Thoracic aorta (tissue), 2 donors: Measurements from ENCODE around the gene PPTC7. TPM values are rescaled to one million over a fixed set of nuclear protein-coding genes. Genes with fewer than 3 reads are reported as not detected.
"Not testable (repeated sequence)": the region's sequence is repeated elsewhere in the genome, so short reads cannot be mapped to it uniquely, and the experiment has no call there.

Experiments used
- ATAC-seq: fragments of 150-250 bp; one replicate; pipeline ENCODE4 v1.8.0; 2017; ENCODE audit warnings: low read depth; ENCODE audit not compliant: insufficient number of reproducible peaks, low FRiP score
- DNase-seq: peaks from one replicate; pipeline ENCODE4 v3.0.0-alpha.2; 2020; ENCODE audit warnings: low spot score
- H3K27ac ChIP-seq, 2 donors: fragments of 200-600 bp; sonication (generic); 1 replicate in 1 of 2; 2 replicates in 1 of 2; pipeline ENCODE4 v1.5.1; 2016; ENCODE audit warnings: mild to moderate bottlenecking in 2 of 2, moderate library complexity in 2 of 2
- H3K27me3 ChIP-seq: fragments of 200-600 bp; sonication (generic); replicated peaks from 2 replicates; pipeline ENCODE4 v1.6.0; 2016; ENCODE audit warnings: mild to moderate bottlenecking; ENCODE audit not compliant: insufficient read depth
- H3K36me3 ChIP-seq: fragments of 200-600 bp; sonication (generic); one replicate; pipeline ENCODE4 v1.5.1; 2016
- H3K4me1 ChIP-seq, 2 donors: fragments of 200-600 bp; sonication (generic); 1 replicate in 1 of 2; 2 replicates in 1 of 2; pipeline versions ENCODE4 v1.5.1 to v1.6.0; 2016; ENCODE audit warnings: low read depth in 2 of 2, mild to moderate bottlenecking in 1 of 2; ENCODE audit not compliant: control insufficient read depth in 1 of 2
- H3K4me3 ChIP-seq: fragments of 200-600 bp; sonication (generic); 2 replicates; pipeline ENCODE4 v1.5.1; 2016; ENCODE audit warnings: mild to moderate bottlenecking
- H3K9me3 ChIP-seq: fragments of 200-600 bp; sonication (generic); 2 replicates; pipeline ENCODE4 v1.5.1; 2016
- CTCF ChIP-seq: fragments of 200-600 bp; sonication (generic); IDR thresholded peaks from one replicate; pipeline ENCODE4 v1.5.1; 2019; ENCODE audit warnings: antibody characterized with exemption
- total RNA-seq, 2 donors: library from RNA; depleted of rRNA; stranded (reverse); fragments of >200 nt; gene quantifications; one replicate each; pipeline versions ENCODE4 v1.1.0 to v1.2.3, GENCODE V29; 2016

Gene PPTC7
- total RNA-seq, 2 donors from 2014 or later: 11.8 to 30.4 TPM

- ATAC-seq (no peak), DNase-seq (no peak)
- peaks cover 12 to 27% of the 10 kb centered on the region in 2 donors for H3K4me1 ChIP-seq
- no peak for TF ChIP-seq CTCF
- no peaks in the 10 kb centered on the region for H3K9me3 ChIP-seq
- no peak overlapping the region for H3K27ac ChIP-seq
- no peaks in the 10 kb centered on the region for H3K36me3 ChIP-seq
- no peak overlapping the region for H3K4me3 ChIP-seq
- no peaks in the 10 kb centered on the region for H3K27me3 ChIP-seq
Observed at GRCh38 chr12:110561471-110562201, 21.5 kb downstream of the PPTC7 start.

GRCh38 chr12:110560946-110561345 is 22.2 kb downstream of the PPTC7 start:
- DNase-seq: no peak
- peaks cover 18 to 29% of the 10 kb centered on the region in 2 donors for H3K4me1 ChIP-seq
- H3K27me3 ChIP-seq: no peaks in the 10 kb centered on the region
- H3K9me3 ChIP-seq: no peaks in the 10 kb centered on the region
- H3K4me3 ChIP-seq: no peak overlapping the region
- H3K27ac ChIP-seq: no peak overlapping the region
- no peak for ATAC-seq
- no peak for TF ChIP-seq CTCF
- no peaks in the 10 kb centered on the region for H3K36me3 ChIP-seq

GRCh38 chr12:110560048-110560447 is 23.1 kb downstream of the PPTC7 start:
- Histone ChIP-seq H3K4me1 (peaks cover 23 to 32% of the 10 kb centered on the region in 2 donors), H3K9me3 (no peaks in the 10 kb centered on the region), H3K4me3 (no peak overlapping the region), H3K27me3 (no peaks in the 10 kb centered on the region), H3K36me3 (no peaks in the 10 kb centered on the region), H3K27ac (no peak overlapping the region)
- no peak for DNase-seq
- no peak for ATAC-seq
- TF ChIP-seq CTCF: no peak

- H3K4me1 ChIP-seq: peaks cover 25 to 26% of the 10 kb centered on the region in 2 donors
- H3K27me3 ChIP-seq, ATAC-seq, H3K4me3 ChIP-seq, H3K27ac ChIP-seq, H3K36me3 ChIP-seq, DNase-seq, H3K9me3 ChIP-seq: not testable (repeated sequence)
Observed at GRCh38 chr12:110558945-110559344, 24.2 kb downstream of the PPTC7 start.

GRCh38 chr12:110557300-110557699 is 25.8 kb downstream of the PPTC7 start:
- Histone ChIP-seq H3K9me3 (no peaks in the 10 kb centered on the region), H3K27me3 (no peaks in the 10 kb centered on the region), H3K4me1 (peaks cover 9 to 16% of the 10 kb centered on the region in 2 donors), H3K36me3 (no peaks in the 10 kb centered on the region), H3K4me3 (no peak overlapping the region), H3K27ac (no peak overlapping the region)
- ATAC-seq: no peak
- TF ChIP-seq CTCF: no peak
- no peak for DNase-seq

GRCh38 chr12:110556705-110557104 is 26.4 kb downstream of the PPTC7 start:
- TF ChIP-seq CTCF: no peak
- ATAC-seq: no peak
- H3K9me3 ChIP-seq: no peaks in the 10 kb centered on the region
- H3K36me3 ChIP-seq: no peaks in the 10 kb centered on the region
- no peak overlapping the region for H3K4me3 ChIP-seq
- no peak overlapping the region for H3K27ac ChIP-seq
- peaks cover 9 to 16% of the 10 kb centered on the region in 2 donors for H3K4me1 ChIP-seq
- no peaks in the 10 kb centered on the region for H3K27me3 ChIP-seq
- no peak for DNase-seq
